ENCODE results near the gene GPRIN3. TPM values are rescaled to one million over a fixed set of nuclear protein-coding genes. Genes with fewer than 3 reads are reported as not detected.

The GPRIN3 gene
- total RNA-seq, 1 experiment from 2014 or later, result not detected

- ChIA-PET POLR2A (ENCODE audit: low non-redundant PET) (no interaction called here), CTCF (no interaction called here)
- H3K9me3 ChIP-seq (ENCODE audit: low read depth, low read length, poor library complexity, severe bottlenecking), result no peaks in the 10 kb centered on the region
- no peak overlapping the region for H3K27ac ChIP-seq (ENCODE audit: low read depth, low read length, poor library complexity, severe bottlenecking)
- no peak for DNase-seq (ENCODE audit: low spot score)
- no peaks in the 10 kb centered on the region for H3K36me3 ChIP-seq (ENCODE audit: insufficient read depth, low read length, poor library complexity, severe bottlenecking)
- intact Hi-C loops (cut with micrococcal nuclease; ENCODE audit: unreplicated experiment), result no loop called here
- BruUV-seq (replicated peaks), result no TSS peak
- no peak for TF ChIP-seq EZH2 (IDR thresholded peaks at IDR 0.05; ENCODE audit: borderline replicate concordance, low read depth, low read length, poor library complexity, severe bottlenecking)
- TF ChIP-seq CTCF (conservative IDR thresholded peaks at IDR 0.05; ENCODE audit: low read depth, low read length), result no peak
- H3K4me3 ChIP-seq (ENCODE audit: low read depth, low read length, poor library complexity, severe bottlenecking), result no peak overlapping the region
- no peaks in the 10 kb centered on the region for H3K27me3 ChIP-seq (replicated peaks; ENCODE audit: insufficient read depth, low read depth, low read length, poor library complexity)
- no peaks in the 10 kb centered on the region for H3K4me1 ChIP-seq (ENCODE audit: insufficient read depth, low read length, poor library complexity, severe bottlenecking)
Measured at GRCh38 chr4:89324671-89325070, 17.1 kb upstream of the GPRIN3 start.

- ChIA-PET CTCF (no interaction called here), POLR2A (ENCODE audit: low non-redundant PET) (no interaction called here)
- H3K36me3 ChIP-seq (ENCODE audit: insufficient read depth, low read length, poor library complexity, severe bottlenecking), result no peaks in the 10 kb centered on the region
- H3K4me3 ChIP-seq (ENCODE audit: low read depth, low read length, poor library complexity, severe bottlenecking), result no peak overlapping the region
- no peaks in the 10 kb centered on the region for H3K4me1 ChIP-seq (ENCODE audit: insufficient read depth, low read length, poor library complexity, severe bottlenecking)
- TF ChIP-seq CTCF (conservative IDR thresholded peaks at IDR 0.05; ENCODE audit: low read depth, low read length) (no peak), EZH2 (IDR thresholded peaks at IDR 0.05; ENCODE audit: borderline replicate concordance, low read depth, low read length, poor library complexity, severe bottlenecking) (no peak)
- DNase-seq (ENCODE audit: low spot score), result no peak
- no peaks in the 10 kb centered on the region for H3K27me3 ChIP-seq (replicated peaks; ENCODE audit: insufficient read depth, low read depth, low read length, poor library complexity)
- no peaks in the 10 kb centered on the region for H3K9me3 ChIP-seq (ENCODE audit: low read depth, low read length, poor library complexity, severe bottlenecking)
- no peak overlapping the region for H3K27ac ChIP-seq (ENCODE audit: low read depth, low read length, poor library complexity, severe bottlenecking)
- intact Hi-C loops (cut with micrococcal nuclease; ENCODE audit: unreplicated experiment), result no loop called here
- no TSS peak for BruUV-seq (replicated peaks)
Measured at GRCh38 chr4:89322671-89323070, 15.1 kb upstream of the GPRIN3 start.

- Histone ChIP-seq H3K36me3 (ENCODE audit: insufficient read depth, low read length, poor library complexity, severe bottlenecking) (no peaks in the 10 kb centered on the region), H3K27ac (ENCODE audit: low read depth, low read length, poor library complexity, severe bottlenecking) (no peak overlapping the region), H3K4me1 (ENCODE audit: insufficient read depth, low read length, poor library complexity, severe bottlenecking) (no peaks in the 10 kb centered on the region), H3K27me3 (replicated peaks; ENCODE audit: insufficient read depth, low read depth, low read length, poor library complexity) (no peaks in the 10 kb centered on the region), H3K9me3 (ENCODE audit: low read depth, low read length, poor library complexity, severe bottlenecking) (no peaks in the 10 kb centered on the region), H3K4me3 (ENCODE audit: low read depth, low read length, poor library complexity, severe bottlenecking) (no peak overlapping the region)
- BruUV-seq (replicated peaks), result no TSS peak
- intact Hi-C loops (cut with micrococcal nuclease; ENCODE audit: unreplicated experiment), result no loop called here
- DNase-seq (ENCODE audit: low spot score), result no peak
- TF ChIP-seq CTCF (conservative IDR thresholded peaks at IDR 0.05; ENCODE audit: low read depth, low read length) (no peak), EZH2 (IDR thresholded peaks at IDR 0.05; ENCODE audit: borderline replicate concordance, low read depth, low read length, poor library complexity, severe bottlenecking) (no peak)
- POLR2A ChIA-PET (ENCODE audit: low non-redundant PET), result no interaction called here
- CTCF ChIA-PET, result no interaction called here
Measured at GRCh38 chr4:89319756-89320155, 12.2 kb upstream of the GPRIN3 start.

Data from A673 (cell line).